Measurements from ENCODE around the gene ATP8A2.
"Not testable (repeated sequence)": the region's sequence is repeated elsewhere in the genome, so short reads cannot be mapped to it uniquely, and the experiment has no call there.

ATP8A2 gene

DNA sequence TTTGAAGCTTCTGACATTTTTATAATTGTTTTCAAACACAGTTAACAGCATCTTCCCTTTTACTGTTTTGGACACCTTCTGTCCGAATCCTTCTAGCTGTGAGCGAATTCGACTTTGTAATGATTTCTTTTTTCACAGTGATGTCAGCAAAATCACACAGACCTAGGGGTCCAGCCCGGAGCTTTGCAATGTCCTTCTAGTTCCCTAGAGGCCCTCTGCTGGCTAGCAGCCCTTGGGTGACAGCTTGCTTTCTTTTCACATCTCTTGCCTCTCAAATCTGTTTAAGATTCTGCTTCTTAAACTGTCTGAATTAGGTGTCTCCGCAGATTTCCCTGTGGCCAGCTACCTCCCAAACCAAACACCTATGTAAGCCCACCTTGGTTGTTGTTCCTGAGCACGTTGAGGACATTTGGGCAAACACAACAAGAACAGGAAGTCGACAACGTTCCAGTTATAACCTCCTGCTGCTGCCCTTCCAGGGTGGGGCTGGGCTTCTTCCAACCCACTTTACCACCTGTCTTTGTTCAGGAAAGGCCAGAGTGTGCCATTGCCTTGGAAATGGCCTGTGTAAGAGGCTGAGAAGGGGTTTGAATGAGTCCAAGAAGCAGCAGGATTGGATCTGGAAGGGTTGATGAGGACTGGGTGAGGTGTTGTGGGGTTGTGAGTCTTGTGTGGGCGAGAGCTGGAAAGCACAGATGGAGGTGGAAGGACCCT lies 123.1 kb downstream of the ATP8A2 start:
- Mint-ChIP-seq H3K36me3 (ENCODE audit: insufficient read depth) (peaks cover 3% of the 10 kb centered on the region), H3K27ac (no peak overlapping the region), H3K4me1 (ENCODE audit: low read depth in 2 of 2) (no peaks in the 10 kb centered on the region), H3K9me3 (no peaks in the 10 kb centered on the region), H3K27me3 (peaks cover 28 to 35% of the 10 kb centered on the region in 2 donors), H3K4me3 (no peak overlapping the region)
- DNase-seq (no peak), ATAC-seq (replicated peaks) (no peak)

DNA sequence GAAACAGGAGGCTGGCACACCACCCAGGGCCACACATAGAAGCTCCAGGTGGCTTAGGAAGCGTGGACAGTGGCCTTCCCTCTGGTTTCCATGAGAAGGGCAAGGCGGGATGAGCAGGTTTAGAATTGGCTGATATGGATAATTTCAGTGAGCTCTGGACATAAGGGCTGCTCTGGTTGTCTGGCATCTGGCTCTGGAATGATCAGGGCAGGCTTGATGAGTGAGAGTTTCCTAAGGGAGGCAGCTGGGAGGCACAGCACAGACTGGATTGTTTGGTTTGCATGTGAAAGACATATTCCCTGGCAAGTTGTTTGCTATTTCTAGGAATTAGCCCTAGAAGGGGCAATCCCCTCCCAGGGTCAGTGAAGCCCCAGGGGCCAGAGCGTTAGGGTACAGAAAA lies 129.5 kb downstream of the ATP8A2 start:
- H3K4me1 Mint-ChIP-seq (ENCODE audit: low read depth in 2 of 2) = no peaks in the 10 kb centered on the region
- no peaks in the 10 kb centered on the region for H3K9me3 Mint-ChIP-seq
- no peak for ATAC-seq (replicated peaks)
- DNase-seq = no peak
- H3K4me3 Mint-ChIP-seq = no peak overlapping the region
- no peak overlapping the region for H3K27ac Mint-ChIP-seq
- H3K36me3 Mint-ChIP-seq (ENCODE audit: insufficient read depth) = no peaks in the 10 kb centered on the region
- H3K27me3 Mint-ChIP-seq = peaks cover 1 to 7% of the 10 kb centered on the region in 2 donors

- DNase-seq = no peak
- no peak for ATAC-seq (replicated peaks)
- H3K4me1 Mint-ChIP-seq (ENCODE audit: low read depth in 2 of 2) = no peaks in the 10 kb centered on the region
- peaks cover 4 to 7% of the 10 kb centered on the region in 2 donors for H3K27me3 Mint-ChIP-seq
- no peaks in the 10 kb centered on the region for H3K36me3 Mint-ChIP-seq (ENCODE audit: insufficient read depth)
- H3K4me3 Mint-ChIP-seq = no peak overlapping the region
- no peaks in the 10 kb centered on the region for H3K9me3 Mint-ChIP-seq
- H3K27ac Mint-ChIP-seq = no peak overlapping the region
Observed at GRCh38 chr13:25502031-25502430, 130.3 kb downstream of the ATP8A2 start.

GRCh38 chr13:25502551-25502950 lies 130.8 kb downstream of the ATP8A2 start:
- no peak for ATAC-seq (replicated peaks)
- Mint-ChIP-seq H3K27ac (no peak overlapping the region), H3K4me1 (ENCODE audit: low read depth in 2 of 2) (no peaks in the 10 kb centered on the region), H3K9me3 (no peaks in the 10 kb centered on the region), H3K36me3 (ENCODE audit: insufficient read depth) (no peaks in the 10 kb centered on the region), H3K27me3 (peaks cover 7 to 9% of the 10 kb centered on the region in 2 donors), H3K4me3 (no peak overlapping the region)
- no peak for DNase-seq

- H3K27ac Mint-ChIP-seq = no peak overlapping the region
- no peaks in the 10 kb centered on the region for H3K4me1 Mint-ChIP-seq (ENCODE audit: low read depth in 2 of 2)
- ATAC-seq (replicated peaks) (no peak), DNase-seq (no peak)
- no peak overlapping the region for H3K4me3 Mint-ChIP-seq
- no peaks in the 10 kb centered on the region for H3K36me3 Mint-ChIP-seq (ENCODE audit: insufficient read depth)
- peaks cover 7 to 9% of the 10 kb centered on the region in 2 donors for H3K27me3 Mint-ChIP-seq
- no peaks in the 10 kb centered on the region for H3K9me3 Mint-ChIP-seq
Observed at GRCh38 chr13:25503856-25504255, 132.1 kb downstream of the ATP8A2 start.

GRCh38 chr13:25507841-25508240 lies 136.1 kb downstream of the ATP8A2 start:
- H3K4me3 Mint-ChIP-seq = no peak overlapping the region
- DNase-seq = no peak
- no peaks in the 10 kb centered on the region for H3K36me3 Mint-ChIP-seq (ENCODE audit: insufficient read depth)
- H3K27me3 Mint-ChIP-seq = peaks cover 0 to 9% of the 10 kb centered on the region in 2 donors
- no peak for ATAC-seq (replicated peaks)
- no peak overlapping the region for H3K27ac Mint-ChIP-seq
- no peaks in the 10 kb centered on the region for H3K4me1 Mint-ChIP-seq (ENCODE audit: low read depth in 2 of 2)
- H3K9me3 Mint-ChIP-seq = no peaks in the 10 kb centered on the region

- H3K27ac Mint-ChIP-seq; H3K27me3 Mint-ChIP-seq; DNase-seq; H3K36me3 Mint-ChIP-seq (ENCODE audit: insufficient read depth); H3K4me1 Mint-ChIP-seq (ENCODE audit: low read depth in 2 of 2); H3K4me3 Mint-ChIP-seq; ATAC-seq (replicated peaks); H3K9me3 Mint-ChIP-seq: not testable (repeated sequence)
Observed at GRCh38 chr13:25513060-25513459, 141.3 kb downstream of the ATP8A2 start.

DNA sequence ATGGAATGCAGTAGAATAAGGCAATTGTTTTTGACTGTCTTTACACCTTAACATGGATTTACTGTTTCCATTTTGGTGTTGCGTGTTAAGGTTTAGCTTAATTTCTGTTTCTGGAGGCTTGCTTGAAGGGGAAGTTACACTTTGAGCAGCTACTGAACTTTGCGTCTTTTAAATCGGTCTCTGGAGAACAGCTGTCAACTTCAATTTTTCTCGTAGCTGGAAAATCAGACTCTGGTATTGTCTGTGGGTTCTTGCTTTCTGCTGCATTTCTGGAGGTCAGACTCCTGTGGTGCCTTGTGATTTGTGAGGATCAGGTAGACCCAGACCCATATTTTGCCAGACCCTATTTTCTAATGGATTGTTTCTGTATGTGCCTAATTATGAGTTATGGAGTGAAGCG lies 146.7 kb downstream of the ATP8A2 start:
- peaks cover 0 to 2% of the 10 kb centered on the region in 2 donors for H3K9me3 Mint-ChIP-seq
- no peak for ATAC-seq (replicated peaks)
- H3K36me3 Mint-ChIP-seq (ENCODE audit: insufficient read depth) = no peaks in the 10 kb centered on the region
- no peaks in the 10 kb centered on the region for H3K4me1 Mint-ChIP-seq (ENCODE audit: low read depth in 2 of 2)
- H3K27ac Mint-ChIP-seq = no peak overlapping the region
- DNase-seq = no peak
- no peak overlapping the region for H3K4me3 Mint-ChIP-seq
- H3K27me3 Mint-ChIP-seq = peaks cover 2 to 11% of the 10 kb centered on the region in 2 donors

DNA sequence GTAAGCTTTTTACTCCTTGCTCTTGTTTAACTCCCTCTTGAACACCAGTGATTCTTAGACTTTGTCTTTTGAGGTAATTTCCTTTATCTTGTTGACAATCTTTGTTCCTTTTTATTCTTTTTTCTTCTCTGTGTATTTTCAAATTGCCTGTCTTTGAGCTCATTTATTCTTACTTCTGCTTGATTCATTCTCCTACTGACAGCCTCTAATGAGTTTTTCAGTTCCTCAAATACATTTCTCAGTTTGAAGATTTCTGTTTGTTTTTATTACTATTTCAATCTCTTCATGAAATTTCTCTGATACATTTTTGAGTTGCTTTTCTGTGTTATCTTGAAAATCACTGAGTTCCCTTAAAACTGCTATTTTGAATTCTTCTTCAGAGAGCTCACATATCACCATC lies 154.1 kb downstream of the ATP8A2 start:
- Mint-ChIP-seq H3K27me3 (peaks cover 6 to 10% of the 10 kb centered on the region in 2 donors), H3K27ac (no peak overlapping the region), H3K9me3 (peaks cover 8 to 13% of the 10 kb centered on the region in 2 donors), H3K36me3 (ENCODE audit: insufficient read depth) (no peaks in the 10 kb centered on the region), H3K4me3 (no peak overlapping the region), H3K4me1 (ENCODE audit: low read depth in 2 of 2) (no peaks in the 10 kb centered on the region)
- ATAC-seq (replicated peaks) = no peak
- no peak for DNase-seq

GRCh38 chr13:25528266-25528665 lies 156.5 kb downstream of the ATP8A2 start:
- DNase-seq (no peak), ATAC-seq (replicated peaks) (no peak)
- Mint-ChIP-seq H3K27me3 (peaks cover 5 to 10% of the 10 kb centered on the region in 2 donors), H3K4me1 (ENCODE audit: low read depth in 2 of 2) (no peaks in the 10 kb centered on the region), H3K9me3 (peaks cover 8 to 13% of the 10 kb centered on the region in 2 donors), H3K27ac (no peak overlapping the region), H3K36me3 (ENCODE audit: insufficient read depth) (no peaks in the 10 kb centered on the region), H3K4me3 (no peak overlapping the region)

DNA sequence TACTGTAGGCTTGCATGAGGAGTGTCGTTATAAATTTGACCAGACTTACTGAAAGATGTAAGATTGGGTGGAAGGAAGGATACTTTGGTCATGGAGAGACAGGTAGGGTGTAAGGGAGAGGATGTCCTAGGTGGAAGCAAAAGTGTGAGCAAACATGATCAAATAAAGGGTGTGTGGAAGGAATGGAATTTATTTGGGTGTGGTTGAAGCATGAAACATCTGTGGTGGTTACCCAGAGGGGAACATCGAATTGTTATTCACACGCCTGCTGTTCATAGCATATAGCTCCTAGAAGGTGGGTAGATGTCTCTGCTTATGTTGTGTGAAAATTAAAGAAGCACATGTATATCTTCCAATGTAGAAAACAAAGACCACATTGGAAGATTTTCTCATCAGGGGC lies 157.7 kb downstream of the ATP8A2 start:
- no peaks in the 10 kb centered on the region for H3K4me1 Mint-ChIP-seq (ENCODE audit: low read depth in 2 of 2)
- no peaks in the 10 kb centered on the region for H3K36me3 Mint-ChIP-seq (ENCODE audit: insufficient read depth)
- no peak overlapping the region for H3K4me3 Mint-ChIP-seq
- ATAC-seq (replicated peaks) = no peak
- DNase-seq = no peak
- peaks cover 8 to 11% of the 10 kb centered on the region in 2 donors for H3K9me3 Mint-ChIP-seq
- no peak overlapping the region for H3K27ac Mint-ChIP-seq
- peaks cover 0 to 11% of the 10 kb centered on the region in 2 donors for H3K27me3 Mint-ChIP-seq

DNA sequence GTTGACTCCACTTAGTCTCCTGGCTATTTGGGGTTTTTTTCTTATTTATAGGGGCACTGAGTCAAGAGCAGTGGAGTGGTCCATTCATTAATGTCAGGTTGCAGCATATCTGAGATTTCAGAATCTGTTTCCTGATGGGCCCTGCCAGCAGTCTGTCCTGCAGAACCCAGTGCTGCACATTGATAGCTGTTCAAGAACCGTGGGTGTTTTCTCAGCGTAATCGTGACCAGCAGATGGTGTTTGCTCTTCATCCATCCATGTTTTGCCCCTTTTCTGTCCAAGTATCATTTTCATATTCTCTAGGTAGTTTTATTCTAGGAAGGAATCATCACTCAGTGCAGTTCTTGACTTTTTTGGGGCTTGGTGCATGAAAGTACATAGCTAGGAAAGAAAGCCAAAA lies 166.5 kb downstream of the ATP8A2 start:
- Mint-ChIP-seq H3K36me3 (ENCODE audit: insufficient read depth) (no peaks in the 10 kb centered on the region), H3K9me3 (peaks cover 0 to 1% of the 10 kb centered on the region in 2 donors)
- no peak for ATAC-seq (replicated peaks)

GRCh38 chr13:25541434-25542123 lies 169.8 kb downstream of the ATP8A2 start:
- H3K27ac Mint-ChIP-seq = no peak overlapping the region
- ATAC-seq (replicated peaks) (no peak), DNase-seq (no peak)
- H3K36me3 Mint-ChIP-seq (ENCODE audit: insufficient read depth) = no peaks in the 10 kb centered on the region
- peaks cover 11 to 15% of the 10 kb centered on the region in 2 donors for H3K27me3 Mint-ChIP-seq
- H3K4me3 Mint-ChIP-seq = no peak overlapping the region
- H3K4me1 Mint-ChIP-seq (ENCODE audit: low read depth in 2 of 2) = no peaks in the 10 kb centered on the region
- H3K9me3 Mint-ChIP-seq = peaks cover 4 to 7% of the 10 kb centered on the region in 2 donors

More for the DNA sequence above, 166.5 kb downstream of the ATP8A2 start:
- no peaks in the 10 kb centered on the region for H3K4me1 Mint-ChIP-seq (ENCODE audit: low read depth in 2 of 2)
- H3K27me3 Mint-ChIP-seq = peaks cover 0 to 11% of the 10 kb centered on the region in 2 donors
- no peak overlapping the region for H3K4me3 Mint-ChIP-seq
- H3K27ac Mint-ChIP-seq = no peak overlapping the region
- DNase-seq = no peak

- H3K27me3 Mint-ChIP-seq = peaks cover 18 to 41% of the 10 kb centered on the region in 2 donors
- not testable (repeated sequence) for H3K4me1 Mint-ChIP-seq (ENCODE audit: low read depth in 2 of 2); DNase-seq; ATAC-seq (replicated peaks); H3K9me3 Mint-ChIP-seq; H3K27ac Mint-ChIP-seq; H3K36me3 Mint-ChIP-seq (ENCODE audit: insufficient read depth); H3K4me3 Mint-ChIP-seq
Observed at GRCh38 chr13:25548991-25549390, 177.2 kb downstream of the ATP8A2 start.

Data from effector memory CD8-positive, alpha-beta T cell (primary cell).